Measurements from ENCODE around the gene BDH1. TPM values are rescaled to one million over a fixed set of nuclear protein-coding genes. Genes with fewer than 3 reads are reported as not detected.

The BDH1 gene
- total and polyA plus RNA-seq, 2 of the 13 experiments (the other 11 are each of a cell fraction or from before 2014, with no cell fraction given), result 21.2 to 71.9 TPM

DNA sequence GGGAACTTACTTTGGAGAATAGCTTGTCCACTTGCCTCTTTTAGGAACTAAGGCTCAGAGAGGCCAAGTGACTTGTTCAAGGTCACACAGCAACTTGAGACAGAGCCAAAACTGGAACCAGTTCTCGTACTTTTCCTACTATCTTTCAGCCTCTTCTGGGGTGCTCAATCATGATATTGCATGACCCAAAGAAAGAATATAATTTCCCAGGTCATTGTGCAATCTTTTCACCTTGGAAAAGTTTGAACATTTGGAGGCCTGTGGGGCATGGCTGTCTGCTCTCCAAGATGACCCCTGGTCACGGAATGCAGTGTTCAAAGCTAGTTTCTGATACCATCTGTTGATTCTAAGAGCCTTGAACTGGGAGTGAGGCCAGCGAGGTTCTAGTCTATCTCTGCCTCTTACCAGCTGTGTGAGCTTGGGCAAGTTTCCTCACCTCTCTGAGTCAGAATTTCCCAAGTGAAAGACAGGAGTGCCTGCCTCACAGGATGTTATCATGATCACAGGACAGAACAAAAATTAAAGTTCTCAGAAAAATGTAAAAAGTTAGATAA lies 89.7 kb downstream of the BDH1 start (continued):
- TF ChIP-seq SNAPC4 (CRISPR knock-in tag; IDR thresholded peaks at IDR 0.05), result peak; percentile 42; the same call in 1 of the 2 replicates
- TF ChIP-seq, protein P1, sequence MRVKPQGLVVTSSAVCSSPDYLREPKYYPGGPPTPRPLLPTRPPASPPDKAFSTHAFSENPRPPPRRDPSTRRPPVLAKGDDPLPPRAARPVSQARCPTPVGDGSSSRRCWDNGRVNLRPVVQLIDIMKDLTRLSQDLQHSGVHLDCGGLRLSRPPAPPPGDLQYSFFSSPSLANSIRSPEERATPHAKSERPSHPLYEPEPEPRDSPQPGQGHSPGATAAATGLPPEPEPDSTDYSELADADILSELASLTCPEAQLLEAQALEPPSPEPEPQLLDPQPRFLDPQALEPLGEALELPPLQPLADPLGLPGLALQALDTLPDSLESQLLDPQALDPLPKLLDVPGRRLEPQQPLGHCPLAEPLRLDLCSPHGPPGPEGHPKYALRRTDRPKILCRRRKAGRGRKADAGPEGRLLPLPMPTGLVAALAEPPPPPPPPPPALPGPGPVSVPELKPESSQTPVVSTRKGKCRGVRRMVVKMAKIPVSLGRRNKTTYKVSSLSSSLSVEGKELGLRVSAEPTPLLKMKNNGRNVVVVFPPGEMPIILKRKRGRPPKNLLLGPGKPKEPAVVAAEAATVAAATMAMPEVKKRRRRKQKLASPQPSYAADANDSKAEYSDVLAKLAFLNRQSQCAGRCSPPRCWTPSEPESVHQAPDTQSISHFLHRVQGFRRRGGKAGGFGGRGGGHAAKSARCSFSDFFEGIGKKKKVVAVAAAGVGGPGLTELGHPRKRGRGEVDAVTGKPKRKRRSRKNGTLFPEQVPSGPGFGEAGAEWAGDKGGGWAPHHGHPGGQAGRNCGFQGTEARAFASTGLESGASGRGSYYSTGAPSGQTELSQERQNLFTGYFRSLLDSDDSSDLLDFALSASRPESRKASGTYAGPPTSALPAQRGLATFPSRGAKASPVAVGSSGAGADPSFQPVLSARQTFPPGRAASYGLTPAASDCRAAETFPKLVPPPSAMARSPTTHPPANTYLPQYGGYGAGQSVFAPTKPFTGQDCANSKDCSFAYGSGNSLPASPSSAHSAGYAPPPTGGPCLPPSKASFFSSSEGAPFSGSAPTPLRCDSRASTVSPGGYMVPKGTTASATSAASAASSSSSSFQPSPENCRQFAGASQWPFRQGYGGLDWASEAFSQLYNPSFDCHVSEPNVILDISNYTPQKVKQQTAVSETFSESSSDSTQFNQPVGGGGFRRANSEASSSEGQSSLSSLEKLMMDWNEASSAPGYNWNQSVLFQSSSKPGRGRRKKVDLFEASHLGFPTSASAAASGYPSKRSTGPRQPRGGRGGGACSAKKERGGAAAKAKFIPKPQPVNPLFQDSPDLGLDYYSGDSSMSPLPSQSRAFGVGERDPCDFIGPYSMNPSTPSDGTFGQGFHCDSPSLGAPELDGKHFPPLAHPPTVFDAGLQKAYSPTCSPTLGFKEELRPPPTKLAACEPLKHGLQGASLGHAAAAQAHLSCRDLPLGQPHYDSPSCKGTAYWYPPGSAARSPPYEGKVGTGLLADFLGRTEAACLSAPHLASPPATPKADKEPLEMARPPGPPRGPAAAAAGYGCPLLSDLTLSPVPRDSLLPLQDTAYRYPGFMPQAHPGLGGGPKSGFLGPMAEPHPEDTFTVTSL (CRISPR knock-in tag; IDR thresholded peaks at IDR 0.05; ENCODE audit: borderline replicate concordance), result peak; percentile 67; the same call in 1 of the 2 replicates
- 0 out of 2 replicates have a peak, but pooled peaks have one; percentile 12 for TF ChIP-seq YEATS2 (CRISPR knock-in tag; IDR thresholded peaks at IDR 0.05; ENCODE audit: borderline replicate concordance)
- no peak for TF ChIP-seq GPBP1L1 (CRISPR knock-in tag; IDR thresholded peaks at IDR 0.05)
- peak; percentile 96 for TF ChIP-seq CEBPB (IDR thresholded peaks at IDR 0.05; ENCODE audit: borderline replicate concordance, low read depth, low read length)
- TF ChIP-seq FOXJ3 (CRISPR knock-in tag; IDR thresholded peaks at IDR 0.05; ENCODE audit: borderline replicate concordance), result peak; percentile 70; the same call in 1 of the 2 replicates
- TF ChIP-seq ATRX (CRISPR knock-in tag; IDR thresholded peaks at IDR 0.05; ENCODE audit: borderline replicate concordance), result no peak
- TF ChIP-seq, protein P2, sequence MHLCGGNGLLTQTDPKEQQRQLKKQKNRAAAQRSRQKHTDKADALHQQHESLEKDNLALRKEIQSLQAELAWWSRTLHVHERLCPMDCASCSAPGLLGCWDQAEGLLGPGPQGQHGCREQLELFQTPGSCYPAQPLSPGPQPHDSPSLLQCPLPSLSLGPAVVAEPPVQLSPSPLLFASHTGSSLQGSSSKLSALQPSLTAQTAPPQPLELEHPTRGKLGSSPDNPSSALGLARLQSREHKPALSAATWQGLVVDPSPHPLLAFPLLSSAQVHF (CRISPR knock-in tag; IDR thresholded peaks at IDR 0.05), result no peak
- TF ChIP-seq YY1 (IDR thresholded peaks at IDR 0.05; ENCODE audit: insufficient read depth, insufficient replicate concordance, low read depth, low read length), result peak; percentile 33
- TF ChIP-seq DMAP1 (CRISPR knock-in tag; IDR thresholded peaks at IDR 0.05), result peak; percentile 44
